ENCODE results near the gene ATAD3A. TPM values are rescaled to one million over a fixed set of nuclear protein-coding genes. Genes with fewer than 3 reads are reported as not detected.

ATAD3A gene
- total RNA-seq, 1 experiment from 2014 or later, result 63.2 TPM

DNA sequence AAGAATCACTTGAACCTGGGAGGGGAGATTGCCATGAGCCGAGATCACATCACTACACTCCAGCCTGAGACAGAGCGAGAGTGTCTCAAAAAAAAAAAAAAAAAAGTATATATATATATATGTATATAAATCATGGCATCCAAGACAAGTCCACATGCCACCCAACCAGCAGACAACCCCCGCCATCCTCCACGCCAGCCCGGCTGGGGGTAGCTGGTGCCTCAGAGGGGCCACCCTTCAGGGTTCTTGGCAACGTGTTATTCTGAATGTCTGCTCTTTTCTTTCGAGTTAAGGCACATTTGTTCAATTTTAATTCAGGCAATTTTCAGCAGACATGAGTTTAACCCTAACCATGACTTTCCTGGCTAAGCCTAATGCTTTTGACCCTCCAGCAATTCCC, 38.1 kb downstream of the ATAD3A start:
- peaks cover 6% of the 10 kb centered on the region for H3K4me1 Mint-ChIP-seq (ENCODE audit: insufficient read depth, unreplicated experiment)
- H3K27me3 Mint-ChIP-seq (ENCODE audit: insufficient read depth, unreplicated experiment), result no peaks in the 10 kb centered on the region
- H3K4me3 Mint-ChIP-seq (ENCODE audit: unreplicated experiment), result no peak overlapping the region
- H3K9me3 Mint-ChIP-seq (ENCODE audit: unreplicated experiment), result no peaks in the 10 kb centered on the region
- POLR2A ChIA-PET, result no interaction called here
- no peak overlapping the region for H3K27ac Mint-ChIP-seq (ENCODE audit: low read depth, unreplicated experiment)
- TF ChIP-seq, protein P1, sequence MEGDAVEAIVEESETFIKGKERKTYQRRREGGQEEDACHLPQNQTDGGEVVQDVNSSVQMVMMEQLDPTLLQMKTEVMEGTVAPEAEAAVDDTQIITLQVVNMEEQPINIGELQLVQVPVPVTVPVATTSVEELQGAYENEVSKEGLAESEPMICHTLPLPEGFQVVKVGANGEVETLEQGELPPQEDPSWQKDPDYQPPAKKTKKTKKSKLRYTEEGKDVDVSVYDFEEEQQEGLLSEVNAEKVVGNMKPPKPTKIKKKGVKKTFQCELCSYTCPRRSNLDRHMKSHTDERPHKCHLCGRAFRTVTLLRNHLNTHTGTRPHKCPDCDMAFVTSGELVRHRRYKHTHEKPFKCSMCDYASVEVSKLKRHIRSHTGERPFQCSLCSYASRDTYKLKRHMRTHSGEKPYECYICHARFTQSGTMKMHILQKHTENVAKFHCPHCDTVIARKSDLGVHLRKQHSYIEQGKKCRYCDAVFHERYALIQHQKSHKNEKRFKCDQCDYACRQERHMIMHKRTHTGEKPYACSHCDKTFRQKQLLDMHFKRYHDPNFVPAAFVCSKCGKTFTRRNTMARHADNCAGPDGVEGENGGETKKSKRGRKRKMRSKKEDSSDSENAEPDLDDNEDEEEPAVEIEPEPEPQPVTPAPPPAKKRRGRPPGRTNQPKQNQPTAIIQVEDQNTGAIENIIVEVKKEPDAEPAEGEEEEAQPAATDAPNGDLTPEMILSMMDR (IDR thresholded peaks at IDR 0.05; ENCODE audit: unreplicated experiment), result no peak
- DNase-seq (ENCODE audit: unreplicated experiment), result no peak
- BruUV-seq (replicated peaks), result no TSS peak
- intact Hi-C loops (cut with micrococcal nuclease), result no loop called here
- CTCF ChIA-PET, result interaction anchor here (0.6 kb wide), 1 partner anchor 857 kb away, joined by 3 read pairs; no protein-coding TSS in a partner anchor
- peaks cover 31% of the 10 kb centered on the region for H3K36me3 Mint-ChIP-seq (ENCODE audit: insufficient read depth, unreplicated experiment)

DNA sequence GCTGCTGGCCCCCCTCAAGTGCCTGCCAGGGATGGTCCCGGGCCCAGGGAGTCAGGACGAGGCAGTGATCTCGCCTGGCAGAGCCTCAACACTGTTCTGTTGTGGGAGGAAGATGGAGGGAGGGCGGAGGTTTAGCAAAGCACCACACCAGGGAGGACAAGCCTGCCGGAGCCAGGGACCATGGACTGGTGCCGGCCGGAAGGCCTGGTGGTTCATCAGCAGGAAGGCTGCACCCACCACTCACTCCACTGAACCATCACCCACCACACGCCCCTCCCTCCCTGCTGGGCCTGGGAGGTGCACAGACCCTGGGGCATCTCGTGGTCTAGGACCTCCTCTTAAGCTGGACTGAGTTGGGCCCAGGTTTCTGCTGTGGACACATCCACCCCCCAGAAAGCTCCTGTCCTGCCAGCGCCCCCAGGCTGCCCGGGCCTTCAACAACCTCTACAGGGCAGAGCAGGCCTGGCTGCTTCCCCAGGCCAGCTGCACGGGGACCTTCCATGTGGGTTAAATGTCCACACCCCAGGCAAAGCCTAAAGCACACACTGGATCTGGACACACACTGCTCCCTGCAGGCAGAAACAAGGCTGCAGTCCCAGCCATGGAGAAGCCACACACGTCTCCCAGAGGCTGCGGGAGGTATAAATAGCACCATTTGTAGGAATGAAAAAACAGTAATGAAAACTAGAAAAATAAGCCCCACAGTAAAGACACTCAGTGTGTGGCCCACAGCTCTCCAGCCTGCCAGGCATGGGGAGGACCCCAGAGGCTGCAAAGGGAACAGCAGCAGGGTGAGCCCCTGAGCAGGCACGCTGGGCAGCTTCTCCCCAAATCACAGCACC, 38.9 kb downstream of the ATAD3A start:
- peaks cover 39% of the 10 kb centered on the region for H3K36me3 Mint-ChIP-seq (ENCODE audit: insufficient read depth, unreplicated experiment)

DNA sequence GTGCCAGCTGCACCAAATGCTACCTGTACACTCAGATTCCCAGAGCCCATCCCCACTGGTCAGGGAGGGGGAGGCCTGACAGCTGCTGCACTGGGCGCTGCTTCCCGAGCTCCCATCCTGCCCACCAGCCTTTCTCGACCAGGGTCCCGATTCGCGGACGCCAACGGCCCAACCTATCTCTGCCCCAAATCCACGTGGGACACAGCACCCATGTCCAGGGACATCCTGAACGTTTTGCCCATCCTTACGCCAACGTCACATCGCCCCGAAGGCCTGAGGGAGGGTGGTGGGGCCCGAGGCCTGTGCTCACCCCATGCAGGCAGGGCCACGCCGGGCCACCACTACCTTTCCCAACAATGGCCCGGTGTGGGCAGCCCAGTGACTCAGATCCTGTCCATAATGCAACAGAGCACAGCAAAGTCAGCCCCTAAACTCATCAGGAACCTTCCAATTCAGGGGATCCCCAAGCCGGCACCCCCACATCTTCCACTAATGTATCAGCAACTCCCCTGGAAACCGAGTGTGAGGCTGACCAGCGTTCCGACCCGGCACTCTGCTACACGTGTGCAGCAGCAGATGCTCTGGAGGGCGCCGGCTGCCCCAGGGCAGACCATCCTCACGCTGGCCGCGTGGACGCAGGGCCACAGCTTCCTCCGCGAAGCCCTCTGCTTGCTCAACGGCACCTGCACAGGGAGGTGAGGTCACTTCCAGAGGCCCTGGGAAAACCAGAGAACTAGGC, 39.7 kb downstream of the ATAD3A start:
- intact Hi-C loops (cut with micrococcal nuclease), result no loop called here
- Mint-ChIP-seq H3K9me3 (ENCODE audit: unreplicated experiment) (no peaks in the 10 kb centered on the region), H3K36me3 (ENCODE audit: insufficient read depth, unreplicated experiment) (peaks cover 33% of the 10 kb centered on the region), H3K4me3 (ENCODE audit: unreplicated experiment) (no peak overlapping the region), H3K27me3 (ENCODE audit: insufficient read depth, unreplicated experiment) (no peaks in the 10 kb centered on the region), H3K4me1 (ENCODE audit: insufficient read depth, unreplicated experiment) (peaks cover 8% of the 10 kb centered on the region), H3K27ac (ENCODE audit: low read depth, unreplicated experiment) (no peak overlapping the region)
- DNase-seq (ENCODE audit: unreplicated experiment), result no peak
- TF ChIP-seq, protein P1 (IDR thresholded peaks at IDR 0.05; ENCODE audit: unreplicated experiment), result no peak
- ChIA-PET CTCF (interaction anchor here (1.1 kb wide), 1 partner anchor 149 kb away, joined by 3 read pairs; no protein-coding TSS in a partner anchor), POLR2A (interaction anchor here (1.3 kb wide), 1 partner anchor 10 kb away, joined by 3 read pairs; no protein-coding TSS in a partner anchor)
- BruUV-seq (replicated peaks), result no TSS peak

More for the DNA sequence above, 38.9 kb downstream of the ATAD3A start:
- ChIA-PET POLR2A (no interaction called here), CTCF (interaction anchor here (1.1 kb wide), 1 partner anchor 149 kb away, joined by 3 read pairs; no protein-coding TSS in a partner anchor)
- Mint-ChIP-seq H3K4me3 (ENCODE audit: unreplicated experiment) (no peak overlapping the region), H3K9me3 (ENCODE audit: unreplicated experiment) (no peaks in the 10 kb centered on the region), H3K4me1 (ENCODE audit: insufficient read depth, unreplicated experiment) (peaks cover 8% of the 10 kb centered on the region), H3K27ac (ENCODE audit: low read depth, unreplicated experiment) (no peak overlapping the region), H3K27me3 (ENCODE audit: insufficient read depth, unreplicated experiment) (no peaks in the 10 kb centered on the region)
- no peak for DNase-seq (ENCODE audit: unreplicated experiment)
- no TSS peak for BruUV-seq (replicated peaks)
- TF ChIP-seq, protein P1 (IDR thresholded peaks at IDR 0.05; ENCODE audit: unreplicated experiment), result peak; percentile 19
- intact Hi-C loops (cut with micrococcal nuclease), result no loop called here

DNA sequence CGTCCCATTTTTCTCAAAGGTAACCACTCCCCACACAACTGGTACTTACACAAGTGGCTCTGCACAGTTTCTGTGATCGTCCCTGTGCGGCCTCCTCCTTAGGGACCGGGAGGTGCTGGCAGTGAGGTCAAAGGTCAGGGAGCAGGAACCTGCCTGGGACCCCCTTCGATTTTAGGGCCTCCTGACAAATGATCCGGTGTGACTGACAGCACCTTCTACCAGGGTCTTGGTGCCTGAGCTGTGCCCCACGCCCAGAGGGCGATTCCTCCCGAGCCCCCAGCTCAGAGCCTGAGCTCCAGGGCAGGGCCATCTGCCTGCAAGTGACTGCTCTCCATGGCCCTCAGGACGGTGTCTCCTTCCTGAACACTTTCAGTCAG, 40.3 kb downstream of the ATAD3A start:
- H3K27ac Mint-ChIP-seq (ENCODE audit: low read depth, unreplicated experiment), result no peak overlapping the region
- TF ChIP-seq, protein P1 (IDR thresholded peaks at IDR 0.05; ENCODE audit: unreplicated experiment), result no peak

More for the DNA sequence above, 40.3 kb downstream of the ATAD3A start:
- no peak overlapping the region for H3K4me3 Mint-ChIP-seq (ENCODE audit: unreplicated experiment)
- H3K9me3 Mint-ChIP-seq (ENCODE audit: unreplicated experiment), result no peaks in the 10 kb centered on the region
- intact Hi-C loops (cut with micrococcal nuclease), result no loop called here
- ChIA-PET CTCF (no interaction called here), POLR2A (interaction anchor here (1.3 kb wide), 1 partner anchor 11 kb away, joined by 3 read pairs; no protein-coding TSS in a partner anchor)
- peaks cover 31% of the 10 kb centered on the region for H3K36me3 Mint-ChIP-seq (ENCODE audit: insufficient read depth, unreplicated experiment)
- DNase-seq (ENCODE audit: unreplicated experiment), result no peak
- H3K4me1 Mint-ChIP-seq (ENCODE audit: insufficient read depth, unreplicated experiment), result peaks cover 8% of the 10 kb centered on the region
- BruUV-seq (replicated peaks), result no TSS peak
- H3K27me3 Mint-ChIP-seq (ENCODE audit: insufficient read depth, unreplicated experiment), result no peaks in the 10 kb centered on the region

Measured in MCF 10A (cell line).